Endodermal cell (in vitro differentiated cells): Measurements from ENCODE around the gene PRR5L. TPM values are rescaled to one million over a fixed set of nuclear protein-coding genes. Genes with fewer than 3 reads are reported as not detected.

Experiments used
- DNase-seq: peaks from one replicate; pipeline ENCODE4 v3.0.0-alpha.2; 2017
- H3K27ac ChIP-seq: 2 replicates; pipeline ENCODE4 v1.5.1; 2013; ENCODE audit warnings: mild to moderate bottlenecking, low read depth, low read length, moderate library complexity
- H3K27me3 ChIP-seq: 2 replicates; pipeline ENCODE4 v1.6.1; 2013; ENCODE audit warnings: mild to moderate bottlenecking, low read length, moderate library complexity; ENCODE audit not compliant: insufficient read depth, control insufficient read depth, poor library complexity, severe bottlenecking
- H3K36me3 ChIP-seq: 2 replicates; pipeline ENCODE4 v1.7.0; 2013; ENCODE audit warnings: mild to moderate bottlenecking, low read length, moderate library complexity; ENCODE audit not compliant: control insufficient read depth, insufficient read depth
- H3K4me1 ChIP-seq: one replicate; pipeline ENCODE4 v1.7.0; 2013; ENCODE audit warnings: low read length; ENCODE audit not compliant: control insufficient read depth, insufficient read depth
- H3K4me3 ChIP-seq: 2 replicates; pipeline ENCODE4 v1.5.1; 2013; ENCODE audit warnings: mild to moderate bottlenecking, low read length, moderate library complexity
- H3K9ac ChIP-seq: 2 replicates; pipeline ENCODE4 v1.6.1; 2013; ENCODE audit warnings: mild to moderate bottlenecking, low read length, moderate library complexity; ENCODE audit not compliant: poor library complexity, severe bottlenecking; ENCODE audit errors: extremely low read depth
- H3K9me3 ChIP-seq: 2 replicates; pipeline ENCODE4 v1.6.1; 2013; ENCODE audit warnings: mild to moderate bottlenecking, low read length, moderate library complexity; ENCODE audit not compliant: control insufficient read depth
- H3K27ac Mint-ChIP-seq: 2 replicates; pipeline ENCODE4 v1.8.0; 2020; ENCODE audit warnings: mixed read lengths
- H3K27me3 Mint-ChIP-seq: 2 replicates; pipeline ENCODE4 v1.8.0; 2021; ENCODE audit warnings: mild to moderate bottlenecking, mixed read lengths; ENCODE audit not compliant: insufficient read depth
- H3K36me3 Mint-ChIP-seq: 2 replicates; pipeline ENCODE4 v1.8.0; 2020; ENCODE audit warnings: low read depth, mixed read lengths
- H3K4me1 Mint-ChIP-seq: 2 replicates; pipeline ENCODE4 v1.8.0; 2020; ENCODE audit warnings: mixed read lengths
- H3K4me3 Mint-ChIP-seq: 2 replicates; pipeline ENCODE4 v1.8.0; 2020; ENCODE audit warnings: mild to moderate bottlenecking, moderate library complexity, mixed read lengths
- H3K9me3 Mint-ChIP-seq: 2 replicates; pipeline ENCODE4 v1.8.0; 2020; ENCODE audit warnings: mild to moderate bottlenecking, mixed read lengths
- WGBS, 2 experiments: methylation state at CpG; one replicate each; pipeline versions ENCODE4 v1.1.5 to v1.1.7; 2013; ENCODE audit warnings: missing lambda C conversion rate in 2 of 2, mixed read lengths in 1 of 2; ENCODE audit not compliant: insufficient coverage in 1 of 2, insufficient read length in 1 of 2; 5-methylcytosine and 5-hydroxymethylcytosine counted together
- total RNA-seq, 2 donors: library from RNA; stranded (reverse); fragmentation: NEBNext Ultra II Directional in 1 of 2; extraction: Animal tissue kit (Norgen Biotek cat#: 25700) in 1 of 2; gene quantifications; 2 replicates in 1 of 2; 3 replicates in 1 of 2; pipeline ENCODE4 v1.2.1, GENCODE V29; 2021
- TF ChIP-seq, protein P1 (sequence below): fragments of 200-600 bp; sonication (generic); conservative IDR thresholded peaks from 2 replicates; pipeline ENCODE4 v1.5.0; 2021; ENCODE audit warnings: antibody characterized with exemption, mild to moderate bottlenecking

PRR5L gene
- total RNA-seq, 2 donors from 2014 or later, result 5.3 to 7.2 TPM

GRCh38 chr11:36371181-36371580 is 75.1 kb downstream of the PRR5L start:
- H3K27ac ChIP-seq, result no peak overlapping the region
- TF ChIP-seq, protein P1, sequence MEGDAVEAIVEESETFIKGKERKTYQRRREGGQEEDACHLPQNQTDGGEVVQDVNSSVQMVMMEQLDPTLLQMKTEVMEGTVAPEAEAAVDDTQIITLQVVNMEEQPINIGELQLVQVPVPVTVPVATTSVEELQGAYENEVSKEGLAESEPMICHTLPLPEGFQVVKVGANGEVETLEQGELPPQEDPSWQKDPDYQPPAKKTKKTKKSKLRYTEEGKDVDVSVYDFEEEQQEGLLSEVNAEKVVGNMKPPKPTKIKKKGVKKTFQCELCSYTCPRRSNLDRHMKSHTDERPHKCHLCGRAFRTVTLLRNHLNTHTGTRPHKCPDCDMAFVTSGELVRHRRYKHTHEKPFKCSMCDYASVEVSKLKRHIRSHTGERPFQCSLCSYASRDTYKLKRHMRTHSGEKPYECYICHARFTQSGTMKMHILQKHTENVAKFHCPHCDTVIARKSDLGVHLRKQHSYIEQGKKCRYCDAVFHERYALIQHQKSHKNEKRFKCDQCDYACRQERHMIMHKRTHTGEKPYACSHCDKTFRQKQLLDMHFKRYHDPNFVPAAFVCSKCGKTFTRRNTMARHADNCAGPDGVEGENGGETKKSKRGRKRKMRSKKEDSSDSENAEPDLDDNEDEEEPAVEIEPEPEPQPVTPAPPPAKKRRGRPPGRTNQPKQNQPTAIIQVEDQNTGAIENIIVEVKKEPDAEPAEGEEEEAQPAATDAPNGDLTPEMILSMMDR, result no peak
- WGBS, 2 experiments, result 89% methylated on average over 1 of the region's 2 CpGs; no CpG with 5 or more reads in 1 of the 2 experiments
- H3K4me1 Mint-ChIP-seq, result peaks cover 8% of the 10 kb centered on the region
- H3K27me3 Mint-ChIP-seq, result peaks cover 49% of the 10 kb centered on the region
- no peak overlapping the region for H3K4me3 ChIP-seq
- peaks cover 6% of the 10 kb centered on the region for H3K27me3 ChIP-seq
- no peaks in the 10 kb centered on the region for H3K4me1 ChIP-seq
- peaks cover 2% of the 10 kb centered on the region for H3K9me3 Mint-ChIP-seq
- no peaks in the 10 kb centered on the region for H3K36me3 ChIP-seq
- no peaks in the 10 kb centered on the region for H3K9me3 ChIP-seq
- no peak overlapping the region for H3K27ac Mint-ChIP-seq
- DNase-seq, result no peak
- H3K9ac ChIP-seq, result no peak overlapping the region
- H3K4me3 Mint-ChIP-seq, result no peak overlapping the region
- no peaks in the 10 kb centered on the region for H3K36me3 Mint-ChIP-seq

DNA sequence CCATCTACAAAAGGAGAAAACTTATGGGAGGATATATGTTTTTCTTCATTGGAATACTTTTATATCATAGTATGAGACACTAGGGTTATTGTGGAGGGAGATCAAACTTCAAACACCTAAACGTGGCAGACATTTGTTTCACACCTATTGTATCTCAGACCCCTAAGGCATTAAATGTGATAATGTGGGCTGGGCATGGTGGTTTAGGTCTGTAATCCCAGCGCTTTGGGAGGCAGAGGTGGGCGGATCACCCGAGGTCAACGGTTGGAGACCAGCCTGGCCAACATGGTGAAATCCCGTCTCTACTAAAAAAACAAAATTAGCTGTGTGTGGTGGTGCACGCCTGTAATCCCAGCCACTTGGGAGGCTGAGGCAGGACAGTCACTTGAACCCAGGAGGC is 75.5 kb downstream of the PRR5L start:
- WGBS, 2 experiments, result 81 to 83% methylated on average over 6 to 7 of the region's 7 CpGs
- TF ChIP-seq, protein P1, result no peak
- DNase-seq, result peak; percentile 55
- Mint-ChIP-seq H3K9me3 (peaks cover 2% of the 10 kb centered on the region), H3K27me3 (peaks cover 53% of the 10 kb centered on the region), H3K4me3 (no peak overlapping the region), H3K36me3 (no peaks in the 10 kb centered on the region), H3K4me1 (peaks cover 8% of the 10 kb centered on the region), H3K27ac (no peak overlapping the region)
- no peak overlapping the region for H3K9ac ChIP-seq
- no peak overlapping the region for H3K27ac ChIP-seq
- H3K4me1 ChIP-seq, result no peaks in the 10 kb centered on the region
- no peak overlapping the region for H3K4me3 ChIP-seq
- H3K9me3 ChIP-seq, result no peaks in the 10 kb centered on the region
- peaks cover 4% of the 10 kb centered on the region for H3K27me3 ChIP-seq
- H3K36me3 ChIP-seq, result no peaks in the 10 kb centered on the region

DNA sequence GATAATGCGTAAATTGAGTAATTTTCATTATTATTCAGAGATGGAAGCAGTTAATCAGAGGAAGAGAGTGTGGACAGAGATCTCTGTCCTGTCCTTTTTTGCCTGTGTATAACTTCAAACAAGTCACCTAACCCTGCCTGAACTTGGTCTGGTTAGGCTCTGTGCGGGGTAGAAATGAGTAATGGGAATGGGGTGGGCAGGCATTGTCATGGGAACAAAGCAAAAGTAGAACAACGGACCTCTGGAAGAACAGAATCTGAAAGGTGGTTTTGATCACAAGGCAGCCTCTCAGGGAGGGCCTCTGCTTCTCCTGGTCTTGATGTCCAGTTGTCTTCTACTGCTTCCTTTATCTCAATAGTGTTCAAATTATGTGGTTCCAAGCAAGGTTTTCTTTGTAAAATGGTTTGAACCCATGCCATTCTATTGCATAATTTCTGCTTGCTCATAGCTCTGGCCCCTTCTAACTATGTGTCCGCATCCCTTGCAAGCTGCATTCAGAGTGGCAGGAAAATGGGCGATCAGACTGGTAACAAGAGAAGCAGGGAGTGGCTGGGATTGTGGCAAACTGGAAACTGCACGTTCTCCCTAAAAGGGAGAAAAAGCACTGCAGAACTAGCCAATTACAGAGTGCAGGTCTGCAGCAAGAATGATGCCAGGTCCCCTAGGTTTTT is 76.1 kb downstream of the PRR5L start:
- Mint-ChIP-seq H3K9me3 (peaks cover 2% of the 10 kb centered on the region), H3K4me3 (no peak overlapping the region), H3K36me3 (no peaks in the 10 kb centered on the region), H3K4me1 (peaks cover 8% of the 10 kb centered on the region), H3K27ac (no peak overlapping the region), H3K27me3 (peaks cover 59% of the 10 kb centered on the region)
- H3K4me1 ChIP-seq, result no peaks in the 10 kb centered on the region
- 86 to 93% methylated on average over 4 to 6 of the region's 6 CpGs for WGBS, 2 experiments
- no peak overlapping the region for H3K9ac ChIP-seq
- TF ChIP-seq, protein P1, result no peak
- no peak for DNase-seq
- no peaks in the 10 kb centered on the region for H3K36me3 ChIP-seq
- no peak overlapping the region for H3K4me3 ChIP-seq
- H3K27ac ChIP-seq, result no peak overlapping the region
- no peaks in the 10 kb centered on the region for H3K9me3 ChIP-seq
- H3K27me3 ChIP-seq, result peaks cover 9% of the 10 kb centered on the region
